ENCODE results near the gene CPEB4. TPM values are rescaled to one million over a fixed set of nuclear protein-coding genes. Genes with fewer than 3 reads are reported as not detected.

The CPEB4 gene
- total and polyA plus RNA-seq, 8 donors, result 3.5 to 115 (median 31.7) TPM

DNA sequence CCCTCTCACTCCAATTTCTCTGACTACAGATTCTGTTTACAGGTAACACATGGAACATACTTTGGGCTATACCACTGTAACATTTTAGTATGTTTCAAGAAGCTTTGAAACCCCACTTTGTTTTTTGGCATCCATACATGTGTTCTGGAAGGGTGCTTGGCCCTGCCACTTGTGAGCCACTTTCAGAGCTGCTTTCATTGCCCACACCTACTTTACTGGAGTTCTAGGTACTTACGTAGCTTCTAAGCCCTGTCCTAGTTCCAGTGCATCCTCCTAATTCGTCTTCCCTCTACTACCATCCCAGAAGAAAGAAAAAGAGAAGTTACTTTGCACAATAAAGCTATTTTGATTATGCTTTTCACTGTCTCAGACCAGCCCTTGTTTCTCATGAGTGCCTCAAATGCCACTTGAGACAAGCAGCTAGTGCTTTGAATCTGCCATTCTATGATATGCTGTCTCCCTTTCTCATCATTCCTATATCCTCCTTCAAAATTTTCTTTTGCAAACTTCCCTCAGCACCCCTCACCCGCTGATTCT, 74.4 kb downstream of the CPEB4 start:
- 88 to 96% (median 91%) methylated on average over 3 of the region's 3 CpGs for WGBS, 5 donors
- DNase-seq, result no peak
- Histone ChIP-seq H3K27me3 (no peaks in the 10 kb centered on the region), H3K36me3 (peaks cover 0 to 20% (median 14%) of the 10 kb centered on the region in 4 donors), H3K27ac (no peak overlapping the region), H3K4me3 (no peak overlapping the region), H3K9me3 (no peaks in the 10 kb centered on the region), H3K4me1 (peaks cover 0 to 11% (median 5%) of the 10 kb centered on the region in 4 donors)
- intact Hi-C loops (cut with DNase I; ENCODE audit: low total_unique reads), result no loop called here
- TF ChIP-seq POLR2A (IDR thresholded peaks at IDR 0.05) (no peak), POLR2AphosphoS5 (IDR thresholded peaks at IDR 0.05) (no peak), EP300 (IDR thresholded peaks at IDR 0.05) (no peak), CTCF (IDR thresholded peaks at IDR 0.05) (no peak)

- H3K4me3 ChIP-seq, result peak overlapping the region in 2 of 4 donors; percentile 5 to 27
- peaks cover 0 to 11% (median 5%) of the 10 kb centered on the region in 4 donors for H3K4me1 ChIP-seq
- TF ChIP-seq POLR2A (IDR thresholded peaks at IDR 0.05), result no peak
- no peak for TF ChIP-seq EP300 (IDR thresholded peaks at IDR 0.05)
- TF ChIP-seq POLR2AphosphoS5 (IDR thresholded peaks at IDR 0.05), result no peak
- no peak for TF ChIP-seq CTCF (IDR thresholded peaks at IDR 0.05)
- intact Hi-C loops (cut with DNase I; ENCODE audit: low total_unique reads), result no loop called here
- no peaks in the 10 kb centered on the region for H3K27me3 ChIP-seq
- no peaks in the 10 kb centered on the region for H3K9me3 ChIP-seq
- 42 to 66% (median 51%) methylated on average over 10 of the region's 10 CpGs for WGBS, 5 donors
- peaks cover 0 to 12% (median 7%) of the 10 kb centered on the region in 4 donors for H3K36me3 ChIP-seq
- peak overlapping the region in 2 of 5 donors; percentile 35 to 42 for H3K27ac ChIP-seq
- no peak for DNase-seq
These were observed 75.2 kb downstream of the CPEB4 start for GRCh38 chr5:173963182-173963838.

GRCh38 chr5:173963867-173964441, 75.8 kb downstream of the CPEB4 start:
- H3K9me3 ChIP-seq, result no peaks in the 10 kb centered on the region
- peak overlapping the region in 2 of 4 donors; percentile 5 to 27 for H3K4me3 ChIP-seq
- peak overlapping the region in 2 of 5 donors; percentile 35 to 42 for H3K27ac ChIP-seq
- intact Hi-C loops (cut with DNase I; ENCODE audit: low total_unique reads), result no loop called here
- H3K27me3 ChIP-seq, result no peaks in the 10 kb centered on the region
- WGBS, 5 donors, result 57 to 62% (median 59%) methylated on average over 19 of the region's 19 CpGs
- H3K4me1 ChIP-seq, result peaks cover 0 to 11% (median 5%) of the 10 kb centered on the region in 4 donors
- peak in 1 of 2 donors; percentile 48 for DNase-seq
- TF ChIP-seq EP300 (IDR thresholded peaks at IDR 0.05) (no peak), POLR2AphosphoS5 (IDR thresholded peaks at IDR 0.05) (no peak), CTCF (IDR thresholded peaks at IDR 0.05) (no peak), POLR2A (IDR thresholded peaks at IDR 0.05) (no peak)
- peaks cover 0 to 11% (median 7%) of the 10 kb centered on the region in 4 donors for H3K36me3 ChIP-seq

GRCh38 chr5:173964506-173964905, 76.4 kb downstream of the CPEB4 start:
- no peaks in the 10 kb centered on the region for H3K27me3 ChIP-seq
- WGBS, 5 donors, result 75 to 100% (median 76%) methylated on average over 1 of the region's 1 CpG

More at GRCh38 chr5:173964506-173964905, 76.4 kb downstream of the CPEB4 start:
- H3K36me3 ChIP-seq, result peaks cover 0 to 11% (median 4%) of the 10 kb centered on the region in 4 donors
- no peak for TF ChIP-seq POLR2A (IDR thresholded peaks at IDR 0.05)
- TF ChIP-seq EP300 (IDR thresholded peaks at IDR 0.05), result no peak
- no peak for TF ChIP-seq CTCF (IDR thresholded peaks at IDR 0.05)
- no peak for TF ChIP-seq POLR2AphosphoS5 (IDR thresholded peaks at IDR 0.05)
- intact Hi-C loops (cut with DNase I; ENCODE audit: low total_unique reads), result no loop called here
- no peak overlapping the region for H3K4me3 ChIP-seq
- H3K9me3 ChIP-seq, result no peaks in the 10 kb centered on the region
- no peak for DNase-seq
- H3K4me1 ChIP-seq, result peaks cover 0 to 11% (median 5%) of the 10 kb centered on the region in 4 donors
- no peak overlapping the region for H3K27ac ChIP-seq
